Keratinocyte (primary cell): ENCODE data around the gene MMGT1. TPM values are rescaled to one million over a fixed set of nuclear protein-coding genes. Genes with fewer than 3 reads are reported as not detected.
A peak's percentile ranks its signal among the peaks of the same experiment; 100 is the strongest.

Source experiments
- DNase-seq: peaks from one replicate; pipeline ENCODE4 v3.0.0-alpha.2; 2011; ENCODE audit warnings: low read depth, missing footprints, low spot score
- FAIRE-seq: peaks from 2 replicates; lab custom pipeline; 2011; peaks lifted over from hg19 to GRCh38; lab: Jason Lieb, UNC
- H2AFZ ChIP-seq: 2 replicates; pipeline ENCODE4 v1.6.0; 2012; ENCODE audit warnings: low read length, control low read depth, inconsistent platforms; ENCODE audit not compliant: control insufficient read depth
- H3K27ac ChIP-seq: 2 replicates; pipeline ENCODE4 v1.5.1; 2011; ENCODE audit warnings: low read length; ENCODE audit not compliant: control insufficient read depth, insufficient read depth
- H3K27me3 ChIP-seq: 3 replicates; pipeline ENCODE4 v1.6.0; 2011; ENCODE audit warnings: low read length; ENCODE audit not compliant: control insufficient read depth, insufficient read depth; ENCODE audit errors: extremely low read depth
- H3K36me3 ChIP-seq, 2 experiments: 2 replicates in 1 of 2; 3 replicates in 1 of 2; pipeline ENCODE4 v1.5.1; 2011; ENCODE audit warnings: low read length in 2 of 2, mild to moderate bottlenecking in 1 of 2; ENCODE audit not compliant: control insufficient read depth in 2 of 2, insufficient read depth in 2 of 2; ENCODE audit errors: extremely low read depth in 1 of 2
- H3K4me1 ChIP-seq: 3 replicates; pipeline ENCODE4 v1.5.1; 2011; ENCODE audit warnings: low read length; ENCODE audit not compliant: control insufficient read depth, insufficient read depth; ENCODE audit errors: extremely low read depth
- H3K4me2 ChIP-seq: 3 replicates; pipeline ENCODE4 v1.6.0; 2011; ENCODE audit warnings: low read depth, low read length; ENCODE audit not compliant: control insufficient read depth, insufficient read depth; ENCODE audit errors: extremely low read depth
- H3K4me3 ChIP-seq, 3 experiments: fragments of 200-600 bp in 1 of 3; sonication (generic) in 1 of 3; 2 replicates in 2 of 3; 3 replicates in 1 of 3; pipeline ENCODE4 v1.5.1; 2011 to 2016; ENCODE audit warnings: low read length in 3 of 3, mild to moderate bottlenecking in 3 of 3, control low read depth in 2 of 3, inconsistent platforms in 1 of 3, low read depth in 1 of 3, mixed read lengths in 1 of 3, mixed run types in 1 of 3, moderate library complexity in 1 of 3; ENCODE audit not compliant: control insufficient read depth in 2 of 3, insufficient read depth in 2 of 3; ENCODE audit errors: extremely low read depth in 1 of 3
- H3K79me2 ChIP-seq: 2 replicates; pipeline ENCODE4 v1.6.0; 2012; ENCODE audit warnings: low read length; ENCODE audit not compliant: control insufficient read depth, insufficient read depth
- H3K9ac ChIP-seq: 3 replicates; pipeline ENCODE4 v1.6.0; 2011; ENCODE audit warnings: low read length; ENCODE audit not compliant: control insufficient read depth, insufficient read depth; ENCODE audit errors: extremely low read depth
- H3K9me1 ChIP-seq: 3 replicates; pipeline ENCODE4 v1.6.0; 2011; ENCODE audit warnings: low read length; ENCODE audit not compliant: control insufficient read depth, insufficient read depth; ENCODE audit errors: extremely low read depth
- H3K9me3 ChIP-seq: 2 replicates; pipeline ENCODE4 v1.5.1; 2012; ENCODE audit warnings: low read depth, low read length; ENCODE audit not compliant: control insufficient read depth
- H4K20me1 ChIP-seq: 3 replicates; pipeline ENCODE4 v1.6.0; 2011; ENCODE audit warnings: low read length; ENCODE audit not compliant: control insufficient read depth, insufficient read depth; ENCODE audit errors: extremely low read depth
- CTCF ChIP-seq, 3 experiments: IDR thresholded peaks in 1 of 3; conservative IDR thresholded peaks in 1 of 3; optimal IDR thresholded peaks in 1 of 3; 2 replicates in 2 of 3; 3 replicates in 1 of 3; pipeline versions ENCODE3 to v1.5.1; 2011; ENCODE audit warnings: low read length in 3 of 3, mild to moderate bottlenecking in 3 of 3, moderate library complexity in 2 of 3, control low read depth in 1 of 3, inconsistent platforms in 1 of 3; ENCODE audit not compliant: insufficient read depth in 2 of 3; ENCODE audit errors: extremely low read depth in 1 of 3
- EZH2 ChIP-seq: IDR thresholded peaks from one replicate; pipeline ENCODE4 v1.6.1; 2012; ENCODE audit warnings: inconsistent platforms, mild to moderate bottlenecking, low read length, moderate library complexity
- dilution Hi-C: fragments of 300-500 bp; cut with MboI; formaldehyde crosslinking; loops from one replicate; pipeline ENCODE4 v1.7.0; 2020; ENCODE audit warnings: low sequenced_read_pairs; ENCODE audit not compliant: extremely low pct_ligation_motif_present
- polyA plus RNA-seq, 5 experiments: library from polyadenylated mRNA; depleted of rRNA in 3 of 5; stranded (reverse) in 3 of 5; stranded (forward) in 1 of 5; unstranded in 1 of 5; fragments of >200 nt; gene quantifications; 1 replicate in 1 of 5; 2 replicates in 3 of 5; 3 replicates in 1 of 5; pipeline versions ENCODE4 v1.2.1 to v1.2.3, GENCODE V29; 2011 to 2012; ENCODE audit warnings: missing spikeins in 2 of 5, low read depth in 1 of 5, low replicate concordance in 1 of 5

Gene MMGT1
- polyA plus RNA-seq, 1 donor (not counting 4 experiments of a cell fraction or from before 2014, with no cell fraction given): 19.8 TPM

GRCh38 chrX:135984791-135985156 is 11.0 kb upstream of the MMGT1 start:
- peaks cover 21% of the 10 kb centered on the region for H3K79me2 ChIP-seq
- peaks cover 8% of the 10 kb centered on the region for H3K4me1 ChIP-seq
- peak overlapping the region; percentile 77 for H3K4me2 ChIP-seq
- H3K36me3 ChIP-seq: no peaks in the 10 kb centered on the region
- no peak for FAIRE-seq
- peak overlapping the region; percentile 76 for H3K27ac ChIP-seq
- no peaks in the 10 kb centered on the region for H4K20me1 ChIP-seq
- dilution Hi-C loops: no loop called here
- H3K9me1 ChIP-seq: no peaks in the 10 kb centered on the region
- H3K27me3 ChIP-seq: no peaks in the 10 kb centered on the region
- no peak for DNase-seq
- H3K9me3 ChIP-seq: no peaks in the 10 kb centered on the region
- peak overlapping the region; percentile 81 for H3K9ac ChIP-seq
- H2AFZ ChIP-seq: peak overlapping the region; percentile 85
- peak overlapping the region; percentile 48 to 75 (median 74) for H3K4me3 ChIP-seq
- no peak for TF ChIP-seq CTCF (optimal IDR thresholded peaks at IDR 0.05 in 1 of 3, IDR thresholded peaks at IDR 0.05 in 1 of 3, conservative IDR thresholded peaks at IDR 0.05 in 1 of 3; ENCODE audit: extremely low read depth in 1 of 3, insufficient read depth in 2 of 3, low read length in 3 of 3)
- no peak for TF ChIP-seq EZH2

- Histone ChIP-seq H3K27me3 (no peaks in the 10 kb centered on the region), H3K79me2 (peaks cover 21% of the 10 kb centered on the region), H3K36me3 (no peaks in the 10 kb centered on the region), H3K9me1 (no peaks in the 10 kb centered on the region), H3K4me1 (peaks cover 8% of the 10 kb centered on the region), H3K9ac (peak overlapping the region; percentile 81), H3K9me3 (no peaks in the 10 kb centered on the region), H4K20me1 (no peaks in the 10 kb centered on the region), H3K27ac (peak overlapping the region; percentile 76), H3K4me2 (peak overlapping the region; percentile 77), H3K4me3 (peak overlapping the region in 2 of 3 experiments; percentile 74 to 75), H2AFZ (peak overlapping the region; percentile 85)
- FAIRE-seq (no peak), DNase-seq (no peak)
- dilution Hi-C loops: no loop called here
- no peak for TF ChIP-seq EZH2
- no peak for TF ChIP-seq CTCF (optimal IDR thresholded peaks at IDR 0.05 in 1 of 3, IDR thresholded peaks at IDR 0.05 in 1 of 3, conservative IDR thresholded peaks at IDR 0.05 in 1 of 3; ENCODE audit: extremely low read depth in 1 of 3, insufficient read depth in 2 of 3, low read length in 3 of 3)
Measured at GRCh38 chrX:135984256-135984655, 10.5 kb upstream of the MMGT1 start.
